ENCODE data around the gene SPACDR. TPM values are rescaled to one million over a fixed set of nuclear protein-coding genes. Genes with fewer than 3 reads are reported as not detected.

Gene SPACDR
- total and polyA plus RNA-seq, 9 of the 15 experiments (the other 6 are each of a cell fraction or from before 2014, with no cell fraction given) = 0.07 to 0.55 (median 0.14) TPM; not detected in 1

GRCh38 chr7:100469227-100470044 lies 5.4 kb upstream of the SPACDR start (continued):
- TF ChIP-seq JUND (IDR thresholded peaks at IDR 0.05; ENCODE audit: borderline replicate concordance, low read depth, low read length) (peak; percentile 51; the same call in 1 of the 2 replicates), JUND (tag; IDR thresholded peaks at IDR 0.05; ENCODE audit: borderline replicate concordance, low read depth, low read length) (no peak), THAP7 (CRISPR knock-in tag; IDR thresholded peaks at IDR 0.05) (no peak), ZBTB33 (CRISPR knock-in tag; IDR thresholded peaks at IDR 0.05) (peak; percentile 99), NRF1 (conservative IDR thresholded peaks at IDR 0.05 in 1 of 2, IDR thresholded peaks at IDR 0.05 in 1 of 2) (peak; percentile 70 to 72), ZNF785 (CRISPR knock-in tag; IDR thresholded peaks at IDR 0.05) (no peak), LCOR (CRISPR knock-in tag; IDR thresholded peaks at IDR 0.05) (peak; percentile 67; the same call in 1 of the 2 replicates), SMARCC2 (IDR thresholded peaks at IDR 0.05; ENCODE audit: low read depth) (no peak), CREB1 (IDR thresholded peaks at IDR 0.05) (no peak), CREB1 (CRISPR knock-in tag; IDR thresholded peaks at IDR 0.05) (peak; percentile 48; the same call in 1 of the 2 replicates), PBX2 (CRISPR knock-in tag; IDR thresholded peaks at IDR 0.05; ENCODE audit: low read depth) (no peak), PBX2 (tag; conservative IDR thresholded peaks at IDR 0.05; ENCODE audit: low read depth) (no peak), MYNN (IDR thresholded peaks at IDR 0.05) (peak; percentile 58), MYNN (CRISPR knock-in tag; IDR thresholded peaks at IDR 0.05) (no peak), EP400 (IDR thresholded peaks at IDR 0.05) (no peak), MEIS2 (IDR thresholded peaks at IDR 0.05; ENCODE audit: partially characterized antibody) (no peak), HDAC3 (IDR thresholded peaks at IDR 0.05; ENCODE audit: borderline replicate concordance, partially characterized antibody) (no peak), SIN3A (IDR thresholded peaks at IDR 0.05; ENCODE audit: borderline replicate concordance in 2 of 2, control insufficient read depth in 1 of 2, low read depth in 2 of 2, low read length in 2 of 2) (no peak), ZBTB1 (CRISPR knock-in tag; IDR thresholded peaks at IDR 0.05; ENCODE audit: borderline replicate concordance, low read depth) (no peak), RFX1 (IDR thresholded peaks at IDR 0.05) (no peak), SP1 (CRISPR knock-in tag; IDR thresholded peaks at IDR 0.05) (no peak), HLTF (IDR thresholded peaks at IDR 0.05) (no peak), ZNF124 (CRISPR knock-in tag; IDR thresholded peaks at IDR 0.05) (no peak), MCM2 (IDR thresholded peaks at IDR 0.05; ENCODE audit: low read depth) (no peak)

All from K562 (cell line).